ENCODE data around the gene CLEC7A. TPM values are rescaled to one million over a fixed set of nuclear protein-coding genes. Genes with fewer than 3 reads are reported as not detected.
A peak's percentile ranks its signal among the peaks of the same experiment; 100 is the strongest.

The CLEC7A gene
- polyA plus RNA-seq, 3 donors = 235 to 809 (median 304) TPM

DNA sequence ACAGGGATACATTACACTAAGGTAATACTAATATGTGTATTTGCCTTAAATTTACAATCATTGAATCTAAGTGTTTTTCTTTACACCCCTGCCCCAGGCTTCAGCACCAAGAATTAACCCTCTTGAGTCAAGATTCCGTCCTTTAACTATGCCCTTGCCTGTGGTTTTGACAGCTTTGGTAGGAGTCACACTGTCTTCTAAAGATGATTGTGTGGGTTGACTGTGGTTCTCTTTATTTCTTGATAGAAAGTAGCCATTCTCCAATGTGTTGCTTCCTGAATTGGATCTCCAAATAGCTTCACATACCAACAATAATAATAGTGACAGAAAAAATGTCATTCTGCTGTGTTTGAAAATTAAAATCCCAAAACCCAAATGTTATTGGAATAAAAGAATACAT, 3.6 kb downstream of the CLEC7A start:
- Mint-ChIP-seq H3K27me3 (ENCODE audit: low read depth in 3 of 3) (peaks cover 0 to 2% (median 0%) of the 10 kb centered on the region in 3 donors), H3K9me3 (peaks cover 0 to 8% (median 0%) of the 10 kb centered on the region in 7 donors), H3K4me3 (peak overlapping the region; percentile 24 to 94), H3K4me1 (peaks cover 55% of the 10 kb centered on the region), H3K36me3 (peaks cover 55 to 78% of the 10 kb centered on the region in 2 donors), H3K27ac (peak overlapping the region in 4 of 7 donors; percentile 40 to 99 (median 98))
- no peak for DNase-seq
- intact Hi-C loops (cut with micrococcal nuclease) = loop anchor here in 1 of 2 donors (5.0 kb wide), 1 partner anchor 54 kb away; no protein-coding TSS in a partner anchor
- Histone ChIP-seq H3K4me1 (ENCODE audit: control insufficient read depth in 1 of 2, insufficient read depth in 2 of 2, low read length in 2 of 2) (peaks cover 58 to 85% of the 10 kb centered on the region in 2 donors), H2AFZ (ENCODE audit: insufficient read depth, low read depth, low read length, poor library complexity, severe bottlenecking) (no peak overlapping the region), H3K27ac (ENCODE audit: low read depth in 1 of 2, low read length in 2 of 2) (no peak overlapping the region), H3K9ac (ENCODE audit: insufficient read depth, low read length, poor library complexity, severe bottlenecking) (no peak overlapping the region), H3K4me3 (replicated peaks in 1 of 3; ENCODE audit: low read depth in 2 of 3, low read length in 3 of 3) (peak overlapping the region in 1 of 3 experiments; percentile 89), H4K20me1 (ENCODE audit: insufficient read depth, low read length) (peaks cover 6% of the 10 kb centered on the region), H3K27me3 (ENCODE audit: control insufficient read depth in 2 of 2, insufficient read depth in 2 of 2, low read length in 2 of 2) (no peaks in the 10 kb centered on the region), H3K79me2 (ENCODE audit: insufficient read depth, low read length) (peaks cover 65% of the 10 kb centered on the region), H3K36me3 (replicated peaks in 1 of 2; ENCODE audit: control insufficient read depth in 1 of 2, insufficient read depth in 2 of 2, low read length in 2 of 2) (peaks cover 53 to 60% of the 10 kb centered on the region in 2 donors), H3K9me3 (replicated peaks in 1 of 2; ENCODE audit: control insufficient read depth in 1 of 2, insufficient read depth in 1 of 2, low read length in 2 of 2) (no peaks in the 10 kb centered on the region), H3K4me2 (replicated peaks; ENCODE audit: extremely low read depth, low read length, poor library complexity, severe bottlenecking) (peak overlapping the region; percentile 92)
- TF ChIP-seq, protein P1, sequence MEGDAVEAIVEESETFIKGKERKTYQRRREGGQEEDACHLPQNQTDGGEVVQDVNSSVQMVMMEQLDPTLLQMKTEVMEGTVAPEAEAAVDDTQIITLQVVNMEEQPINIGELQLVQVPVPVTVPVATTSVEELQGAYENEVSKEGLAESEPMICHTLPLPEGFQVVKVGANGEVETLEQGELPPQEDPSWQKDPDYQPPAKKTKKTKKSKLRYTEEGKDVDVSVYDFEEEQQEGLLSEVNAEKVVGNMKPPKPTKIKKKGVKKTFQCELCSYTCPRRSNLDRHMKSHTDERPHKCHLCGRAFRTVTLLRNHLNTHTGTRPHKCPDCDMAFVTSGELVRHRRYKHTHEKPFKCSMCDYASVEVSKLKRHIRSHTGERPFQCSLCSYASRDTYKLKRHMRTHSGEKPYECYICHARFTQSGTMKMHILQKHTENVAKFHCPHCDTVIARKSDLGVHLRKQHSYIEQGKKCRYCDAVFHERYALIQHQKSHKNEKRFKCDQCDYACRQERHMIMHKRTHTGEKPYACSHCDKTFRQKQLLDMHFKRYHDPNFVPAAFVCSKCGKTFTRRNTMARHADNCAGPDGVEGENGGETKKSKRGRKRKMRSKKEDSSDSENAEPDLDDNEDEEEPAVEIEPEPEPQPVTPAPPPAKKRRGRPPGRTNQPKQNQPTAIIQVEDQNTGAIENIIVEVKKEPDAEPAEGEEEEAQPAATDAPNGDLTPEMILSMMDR (IDR thresholded peaks at IDR 0.05) = no peak
- no CpG with 5 or more reads among the region's 1 CpG for WGBS (ENCODE audit: insufficient coverage)

DNA sequence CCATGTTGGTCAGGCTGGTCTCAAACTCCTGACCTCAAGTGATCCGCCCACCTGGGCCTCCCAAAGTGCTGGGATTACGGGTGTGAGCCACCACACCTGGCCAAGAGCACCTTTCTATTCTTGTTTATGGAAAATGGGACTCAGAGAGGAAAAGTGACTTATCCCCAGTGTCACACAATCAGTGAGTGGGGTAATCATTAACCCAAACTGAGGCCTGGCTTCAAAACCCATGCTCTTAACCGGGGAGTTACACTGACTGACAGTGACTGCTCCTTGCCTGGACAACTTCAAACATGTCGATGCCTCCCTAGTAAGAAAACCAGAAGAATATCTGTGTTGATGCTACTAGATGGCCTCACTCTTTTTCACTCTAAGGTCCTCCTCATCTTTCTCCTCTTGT, 7.3 kb downstream of the CLEC7A start:
- Histone ChIP-seq H4K20me1 (ENCODE audit: insufficient read depth, low read length) (no peaks in the 10 kb centered on the region), H3K4me3 (replicated peaks in 1 of 3; ENCODE audit: low read depth in 2 of 3, low read length in 3 of 3) (peak overlapping the region in 1 of 3 experiments; percentile 51), H3K36me3 (replicated peaks in 1 of 2; ENCODE audit: control insufficient read depth in 1 of 2, insufficient read depth in 2 of 2, low read length in 2 of 2) (peaks cover 77 to 85% of the 10 kb centered on the region in 2 donors), H3K79me2 (ENCODE audit: insufficient read depth, low read length) (peaks cover 60% of the 10 kb centered on the region), H3K9me3 (replicated peaks in 1 of 2; ENCODE audit: control insufficient read depth in 1 of 2, insufficient read depth in 1 of 2, low read length in 2 of 2) (no peaks in the 10 kb centered on the region), H3K4me2 (replicated peaks; ENCODE audit: extremely low read depth, low read length, poor library complexity, severe bottlenecking) (peak overlapping the region; percentile 63), H3K27me3 (ENCODE audit: control insufficient read depth in 2 of 2, insufficient read depth in 2 of 2, low read length in 2 of 2) (no peaks in the 10 kb centered on the region), H3K4me1 (ENCODE audit: control insufficient read depth in 1 of 2, insufficient read depth in 2 of 2, low read length in 2 of 2) (peaks cover 65 to 94% of the 10 kb centered on the region in 2 donors), H2AFZ (ENCODE audit: insufficient read depth, low read depth, low read length, poor library complexity, severe bottlenecking) (no peak overlapping the region), H3K27ac (ENCODE audit: low read depth in 1 of 2, low read length in 2 of 2) (peak overlapping the region; percentile 79 to 87), H3K9ac (ENCODE audit: insufficient read depth, low read length, poor library complexity, severe bottlenecking) (no peak overlapping the region)
- Mint-ChIP-seq H3K4me3 (peak overlapping the region in 1 of 2 donors; percentile 73), H3K27ac (peak overlapping the region; percentile 56 to 95 (median 90)), H3K27me3 (ENCODE audit: low read depth in 3 of 3) (peaks cover 0 to 2% (median 2%) of the 10 kb centered on the region in 3 donors), H3K4me1 (peaks cover 73% of the 10 kb centered on the region), H3K36me3 (peaks cover 71 to 92% of the 10 kb centered on the region in 2 donors), H3K9me3 (peaks cover 0 to 4% (median 2%) of the 10 kb centered on the region in 7 donors)
- intact Hi-C loops (cut with micrococcal nuclease) = no loop called here
- DNase-seq = no peak
- TF ChIP-seq, protein P1 (IDR thresholded peaks at IDR 0.05) = no peak
- WGBS (ENCODE audit: insufficient coverage) = 100% methylated on average over 2 of the region's 4 CpGs
